HG03521 (cell line): ENCODE data around the gene SP6.

ENCODE experiments used
- ATAC-seq: cut with Tn5 transposase; IDR thresholded peaks from one replicate; pipeline ENCODE4 v1.9.1; 2021; ENCODE audit warnings: mild to moderate bottlenecking, moderate library complexity; ENCODE audit not compliant: unreplicated experiment

Gene SP6

DNA sequence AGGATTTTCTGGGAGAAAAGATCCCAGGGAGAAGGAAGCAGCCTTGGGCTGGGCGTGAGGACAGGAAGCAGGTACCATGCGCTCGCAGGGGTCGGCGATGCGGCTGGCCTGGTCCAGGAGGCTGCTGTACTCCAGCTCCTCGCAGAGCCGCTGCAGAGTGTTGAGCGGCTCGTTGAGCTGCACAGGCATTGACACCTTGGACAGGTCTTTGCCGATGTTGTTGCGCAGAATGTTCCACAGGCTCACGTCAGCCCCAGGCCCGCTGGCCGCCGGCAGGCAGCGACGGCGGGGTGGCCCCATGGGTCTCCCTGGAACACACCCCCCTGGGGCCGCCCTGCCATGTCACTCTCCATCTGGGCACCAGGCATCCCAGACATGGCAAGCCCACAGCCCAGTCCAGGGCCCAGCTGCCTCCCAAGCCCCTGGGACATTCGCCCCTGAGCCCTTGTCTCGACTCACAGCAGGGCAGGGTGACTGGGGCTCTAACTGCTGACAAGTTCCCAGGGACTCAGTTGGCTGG is 37.4 kb downstream of the SP6 start:
- no peak for ATAC-seq

DNA sequence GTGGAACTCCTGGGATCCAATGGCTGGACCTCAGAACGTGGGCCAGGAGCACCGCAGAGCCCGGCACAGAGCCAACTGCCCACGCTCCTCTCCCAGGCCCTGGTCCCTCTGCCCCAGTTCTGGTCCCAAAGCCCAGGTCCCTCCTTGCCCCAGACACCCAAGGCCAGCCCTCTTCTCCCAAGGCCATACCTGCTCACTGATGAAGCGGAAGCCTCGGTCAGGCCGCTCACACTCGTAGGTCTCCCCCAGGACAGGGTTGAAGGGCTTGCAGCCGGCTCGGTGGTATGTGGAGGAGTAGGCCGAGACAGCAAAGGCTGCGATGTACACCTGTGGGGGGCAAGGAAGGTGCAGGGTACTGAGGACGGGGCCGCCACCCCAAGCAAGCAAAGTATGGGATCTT is 37.9 kb downstream of the SP6 start:
- ATAC-seq, result no peak

DNA sequence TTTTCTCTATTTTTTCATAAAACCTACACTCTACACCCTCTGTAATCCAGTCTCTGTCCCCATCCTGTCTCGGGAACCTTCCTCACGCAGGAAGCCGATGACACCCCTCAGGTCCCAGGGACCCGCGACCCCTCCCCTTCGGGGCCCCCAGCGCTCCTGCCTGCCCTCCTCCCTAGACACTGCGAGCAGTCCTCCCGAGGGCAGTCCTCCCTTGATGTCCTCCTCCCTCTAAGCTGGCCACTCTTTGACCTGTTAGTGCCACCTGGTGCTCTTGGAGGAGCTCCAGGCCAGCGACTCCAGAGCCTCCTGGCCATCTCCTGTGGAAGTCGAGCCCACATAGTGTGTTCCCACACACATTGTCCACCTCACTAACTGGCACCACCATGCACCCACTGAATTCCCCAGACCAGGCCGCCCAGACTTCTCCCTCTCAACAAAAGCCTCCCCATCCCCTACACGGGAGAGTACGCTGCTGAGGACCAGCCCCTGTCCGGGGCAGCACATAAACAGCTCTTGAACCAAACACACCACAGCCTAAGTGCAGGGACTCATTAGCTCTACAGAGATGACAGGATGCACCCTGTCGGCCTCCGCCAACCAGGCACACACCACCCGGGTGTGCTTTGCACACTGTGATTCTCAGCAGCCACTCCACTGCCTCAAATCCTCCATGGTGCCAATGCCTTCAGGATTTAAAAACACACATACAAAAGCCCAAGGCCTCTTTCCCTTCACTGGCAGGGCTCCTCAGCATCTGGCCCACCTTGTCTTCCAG is 38.6 kb downstream of the SP6 start:
- no peak for ATAC-seq

DNA sequence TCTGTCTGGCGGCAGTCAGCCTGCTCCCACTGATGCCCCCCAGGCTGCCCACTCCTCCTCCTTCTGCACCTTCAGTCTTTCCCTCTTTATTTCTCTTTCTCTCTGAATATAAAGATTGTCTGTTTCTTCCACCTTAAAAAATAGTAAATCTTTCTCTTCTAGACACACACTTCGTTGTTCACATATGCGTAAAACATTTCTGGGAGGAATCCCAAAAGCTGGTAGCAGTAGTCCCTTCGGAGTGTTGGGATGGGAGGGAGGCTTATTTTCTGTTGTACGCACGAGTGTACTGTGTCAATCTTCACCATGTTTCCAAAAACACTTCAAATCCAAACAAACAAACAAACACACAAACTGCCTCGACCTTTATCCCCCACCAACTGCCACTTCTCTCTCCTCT is 39.3 kb downstream of the SP6 start:
- no peak for ATAC-seq

DNA sequence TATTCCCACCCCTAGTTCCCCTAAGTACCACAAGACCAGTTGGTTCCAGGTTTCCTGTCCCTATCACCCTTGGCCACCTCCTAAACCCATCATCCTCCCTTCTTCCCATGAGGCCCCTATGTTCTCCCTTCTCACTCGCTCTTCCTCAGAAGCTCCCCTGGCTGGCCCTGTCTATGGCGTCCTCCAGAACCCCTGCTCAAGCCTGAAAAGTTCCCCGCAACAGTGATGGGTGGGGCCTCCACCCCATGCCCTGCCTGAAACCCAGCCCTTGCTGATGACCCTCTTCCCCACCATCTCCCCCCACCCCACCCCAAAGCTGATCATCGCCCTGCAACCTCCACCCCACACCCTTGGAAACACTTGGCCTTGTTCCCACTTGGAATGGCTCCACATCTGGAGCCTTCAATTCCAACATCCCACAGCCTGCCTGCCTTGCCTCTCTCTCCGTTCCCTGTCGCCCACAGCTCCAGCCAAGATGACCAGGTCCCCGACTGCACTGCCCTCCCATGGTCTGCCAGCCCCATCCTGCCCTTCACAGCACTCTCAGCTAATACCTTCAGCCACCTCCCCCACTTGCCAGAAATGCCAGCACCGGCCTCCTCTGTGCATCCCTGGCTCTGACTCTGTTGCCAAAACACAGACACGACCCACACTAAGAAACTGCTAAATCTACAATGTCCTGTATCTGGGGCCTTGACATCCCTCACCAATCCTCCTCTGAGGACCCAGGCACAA is 39.9 kb downstream of the SP6 start:
- ATAC-seq, result no peak

DNA sequence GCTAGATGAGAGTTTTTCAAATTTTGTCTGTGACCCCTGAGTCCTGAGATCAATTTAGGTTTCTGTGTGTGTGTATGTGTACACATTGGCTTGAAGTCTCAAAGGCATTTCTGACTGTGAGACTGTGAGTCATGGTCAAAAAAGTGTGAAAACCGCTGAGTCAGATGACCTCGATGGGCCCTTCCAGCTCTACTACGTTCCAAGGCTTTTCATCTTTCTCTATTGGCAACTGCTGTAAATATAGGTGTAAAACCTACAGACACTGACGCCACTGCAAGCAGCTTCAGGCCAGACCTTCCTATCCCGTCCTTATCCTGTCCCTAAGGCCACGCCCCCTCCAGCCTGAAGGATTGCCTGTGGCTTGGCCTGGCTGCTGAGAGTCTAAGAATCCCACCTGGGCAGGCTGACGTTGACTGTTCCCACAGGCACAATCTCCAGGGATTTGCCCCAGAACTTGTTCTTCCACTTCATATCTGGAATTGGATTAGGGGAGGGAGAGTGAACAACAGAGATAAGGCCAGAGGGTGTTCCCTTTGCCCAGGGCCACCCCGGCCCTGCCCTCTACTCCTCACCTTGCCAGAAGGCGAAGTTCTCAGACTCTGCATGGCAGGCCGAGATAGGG is 40.7 kb downstream of the SP6 start:
- ATAC-seq, result no peak

DNA sequence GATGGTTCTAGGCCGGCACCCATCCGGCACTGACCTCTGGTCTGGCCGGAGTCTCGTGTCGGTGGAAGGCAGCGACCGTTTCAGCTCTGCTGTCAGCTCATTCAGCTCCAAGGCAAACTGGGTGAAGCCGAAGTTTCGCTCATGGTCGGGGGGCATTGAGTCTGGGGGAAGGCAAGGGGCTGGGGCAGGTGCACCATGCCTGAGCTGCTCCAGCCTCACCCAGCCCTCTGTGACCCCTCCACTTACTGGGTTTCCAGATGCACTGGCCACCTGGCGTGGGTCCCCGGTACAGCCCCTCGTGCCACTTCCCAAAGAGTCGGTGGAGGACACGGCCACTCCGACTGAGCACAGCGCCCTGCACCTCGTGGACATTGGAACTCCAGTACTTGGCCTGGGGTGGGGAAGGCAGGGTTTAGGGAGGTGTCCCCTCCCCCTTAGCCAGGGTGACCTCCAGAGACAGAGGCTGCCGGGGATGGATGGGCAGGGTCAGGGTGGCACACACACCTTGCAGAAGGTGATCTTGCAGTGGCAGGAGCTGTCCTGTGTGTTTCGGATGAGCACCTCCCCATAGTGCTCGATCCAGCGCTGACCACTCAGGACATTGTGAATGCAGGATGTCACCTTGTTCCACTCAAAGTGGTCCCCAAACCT is 42.0 kb downstream of the SP6 start:
- no peak for ATAC-seq

DNA sequence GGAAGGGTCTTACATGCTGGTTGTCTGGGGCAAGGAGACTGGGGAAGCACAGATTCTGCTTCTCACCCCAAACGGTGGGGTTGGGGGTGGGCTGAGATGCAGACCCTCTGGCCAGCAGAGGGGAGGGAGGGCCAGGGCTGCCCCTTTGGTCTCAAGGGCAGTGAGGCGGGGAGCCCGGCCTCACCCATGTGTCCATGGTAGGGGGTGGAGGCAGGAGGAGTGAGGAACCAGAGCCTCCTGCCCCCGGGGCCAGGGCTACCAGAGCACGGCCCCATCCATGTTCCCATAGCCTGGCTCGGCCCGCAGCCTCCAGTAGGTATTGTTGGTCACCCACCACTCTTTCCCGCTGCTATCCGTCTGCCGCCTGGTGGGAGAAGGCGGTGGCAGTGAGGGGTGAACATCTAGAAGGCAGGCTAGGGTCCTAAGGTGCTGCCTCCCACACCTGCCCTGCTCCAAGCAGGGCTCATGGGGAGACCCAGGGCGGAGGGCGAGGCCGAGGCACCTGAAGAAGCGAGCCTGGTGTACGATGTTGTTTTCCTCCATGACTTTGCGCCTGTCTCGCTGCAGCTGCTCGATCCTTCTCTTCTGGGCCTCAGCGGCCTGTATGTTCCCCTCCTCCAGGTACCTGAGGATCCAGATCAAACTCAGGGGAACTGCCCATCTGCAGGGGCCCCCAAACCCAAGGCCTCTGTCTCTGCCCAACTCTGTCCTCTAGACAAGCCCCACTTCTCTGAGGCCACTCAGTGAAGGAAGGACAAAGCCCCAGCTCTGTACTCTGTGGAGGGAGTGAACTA is 42.7 kb downstream of the SP6 start:
- no peak for ATAC-seq

DNA sequence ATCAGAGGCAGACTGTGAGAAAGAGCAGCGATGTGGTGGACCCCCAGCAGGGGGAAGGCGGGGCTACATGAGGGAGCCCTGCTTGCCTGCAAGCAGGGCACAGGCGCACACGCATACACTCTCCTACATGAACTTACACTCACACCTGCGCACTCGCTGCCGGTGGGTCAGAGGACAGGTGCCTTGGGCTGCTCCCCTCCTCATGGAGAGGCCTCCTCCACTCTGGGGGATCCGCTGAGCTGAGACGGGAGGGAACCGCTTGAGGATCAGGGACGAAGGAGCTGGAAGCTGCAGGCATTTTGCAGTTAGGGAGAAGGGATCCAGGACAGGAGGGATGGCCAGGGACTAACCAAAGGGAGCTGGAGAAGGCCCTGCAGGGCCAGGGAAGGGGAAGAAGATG is 43.5 kb downstream of the SP6 start:
- no peak for ATAC-seq

DNA sequence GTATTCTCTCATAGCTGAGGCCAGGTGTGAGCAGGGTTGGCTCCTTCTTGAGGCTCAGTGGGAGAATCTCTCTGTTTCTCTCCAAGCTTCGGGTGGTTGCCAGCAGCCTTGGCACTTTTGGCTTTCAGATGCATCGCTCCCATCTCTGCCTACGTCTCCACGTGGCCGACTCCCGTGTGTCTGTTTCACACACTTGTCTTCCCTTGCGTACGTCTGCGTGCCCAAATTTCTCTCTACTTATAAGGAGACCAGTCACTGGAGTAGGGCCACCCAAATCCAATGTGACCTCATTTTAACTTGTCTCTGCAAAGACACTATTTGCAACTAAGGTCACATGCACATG is 44.1 kb downstream of the SP6 start:
- no peak for ATAC-seq

DNA sequence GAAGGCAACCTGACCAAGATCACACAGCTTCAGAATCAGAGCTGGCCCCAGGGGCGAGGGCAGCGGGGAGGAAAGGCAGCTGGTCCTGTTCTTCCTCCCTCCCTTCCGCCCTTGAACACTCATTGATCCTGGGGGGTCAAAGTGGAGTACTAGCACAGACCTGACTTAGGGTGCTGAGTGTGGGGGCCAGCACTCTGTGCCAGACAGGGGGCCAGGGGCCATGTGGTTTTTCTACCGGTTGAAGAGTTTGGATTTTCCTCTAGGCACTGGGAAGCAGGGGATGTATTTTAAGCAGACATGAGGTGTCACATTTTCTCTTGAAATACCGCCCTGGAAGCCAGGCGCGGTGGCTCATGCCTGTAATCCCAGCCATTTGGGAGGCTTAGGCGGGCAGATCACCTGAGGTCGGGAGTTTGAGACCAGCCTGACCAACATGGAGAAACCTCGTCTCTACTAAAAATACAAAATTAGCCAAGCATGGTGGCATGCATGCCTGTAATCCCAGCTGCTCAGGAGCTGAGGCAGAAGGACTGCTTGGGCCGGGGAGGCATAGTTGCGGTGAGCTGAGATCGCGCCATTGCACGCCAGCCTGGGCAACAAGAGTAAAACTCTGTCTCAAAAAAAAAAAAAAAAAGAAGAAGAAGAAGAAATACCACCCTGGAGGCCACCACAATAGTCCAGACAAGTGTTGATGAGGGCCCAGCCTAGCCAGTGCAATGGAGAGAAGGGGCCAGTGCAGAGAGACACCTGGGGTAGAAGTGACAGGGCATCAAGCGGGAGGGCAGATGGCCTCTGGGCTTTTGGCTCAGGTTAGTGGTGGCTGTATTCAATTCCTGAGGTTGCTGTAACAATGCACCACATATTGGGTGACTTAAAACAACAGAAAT is 44.7 kb downstream of the SP6 start:
- no peak for ATAC-seq

DNA sequence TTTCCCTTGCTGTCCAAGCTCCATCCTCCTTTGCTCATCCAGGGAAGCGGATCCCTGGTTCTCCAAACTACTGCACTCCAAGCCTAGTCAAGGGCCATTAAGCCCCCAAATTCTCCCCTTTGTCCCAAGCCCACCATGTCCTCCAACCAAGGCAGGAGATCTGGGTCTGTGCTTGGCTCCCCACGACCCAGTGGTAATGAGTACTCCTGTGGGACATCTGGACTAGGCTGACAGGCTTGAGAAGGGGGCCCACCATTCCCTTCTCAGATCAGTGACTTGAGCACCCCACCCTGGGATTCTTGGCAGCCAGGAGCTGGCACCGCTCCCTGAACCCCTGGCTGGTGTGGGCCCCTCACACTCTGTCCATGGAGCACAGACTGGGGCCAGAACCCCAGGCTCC is 46.5 kb downstream of the SP6 start:
- no peak for ATAC-seq

DNA sequence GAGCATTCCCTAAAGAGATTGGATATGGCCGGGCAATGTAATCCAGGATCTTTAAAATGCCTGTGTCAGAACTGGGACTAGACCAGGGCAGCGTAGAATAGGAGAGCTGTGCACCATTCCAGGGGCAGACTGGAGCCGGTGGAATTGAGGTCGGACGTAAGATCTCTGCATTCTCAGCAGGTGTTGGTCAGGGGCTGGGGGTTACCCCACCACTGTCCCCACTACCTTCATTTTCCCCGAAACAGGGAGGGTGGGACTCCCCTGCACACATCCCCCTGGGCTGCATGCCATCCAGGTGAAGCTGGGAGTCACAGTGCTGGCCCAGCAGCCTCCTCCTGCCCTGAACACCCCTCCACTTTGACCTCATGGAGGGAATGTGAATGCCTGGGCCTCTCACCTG is 47.2 kb downstream of the SP6 start:
- no peak for ATAC-seq

DNA sequence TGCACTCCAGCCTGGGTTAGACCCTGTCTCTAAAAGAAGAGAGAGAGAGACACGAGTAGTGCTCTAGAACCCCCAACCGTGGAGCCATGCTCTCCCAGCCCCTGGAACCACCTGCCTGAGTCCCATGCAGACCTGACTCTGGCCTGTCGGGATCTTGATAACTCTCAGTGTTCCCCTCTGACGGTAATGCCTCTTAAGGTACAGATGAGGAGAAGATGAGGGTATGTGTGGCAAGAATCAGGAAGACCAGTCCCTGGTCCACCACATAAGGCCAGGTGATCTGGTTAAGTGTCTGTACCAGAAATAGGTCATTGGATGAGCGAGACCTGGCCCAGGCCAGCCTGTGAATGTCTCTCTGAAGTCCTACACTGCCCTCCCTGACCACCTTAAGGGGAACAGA is 47.8 kb downstream of the SP6 start:
- ATAC-seq, result no peak

DNA sequence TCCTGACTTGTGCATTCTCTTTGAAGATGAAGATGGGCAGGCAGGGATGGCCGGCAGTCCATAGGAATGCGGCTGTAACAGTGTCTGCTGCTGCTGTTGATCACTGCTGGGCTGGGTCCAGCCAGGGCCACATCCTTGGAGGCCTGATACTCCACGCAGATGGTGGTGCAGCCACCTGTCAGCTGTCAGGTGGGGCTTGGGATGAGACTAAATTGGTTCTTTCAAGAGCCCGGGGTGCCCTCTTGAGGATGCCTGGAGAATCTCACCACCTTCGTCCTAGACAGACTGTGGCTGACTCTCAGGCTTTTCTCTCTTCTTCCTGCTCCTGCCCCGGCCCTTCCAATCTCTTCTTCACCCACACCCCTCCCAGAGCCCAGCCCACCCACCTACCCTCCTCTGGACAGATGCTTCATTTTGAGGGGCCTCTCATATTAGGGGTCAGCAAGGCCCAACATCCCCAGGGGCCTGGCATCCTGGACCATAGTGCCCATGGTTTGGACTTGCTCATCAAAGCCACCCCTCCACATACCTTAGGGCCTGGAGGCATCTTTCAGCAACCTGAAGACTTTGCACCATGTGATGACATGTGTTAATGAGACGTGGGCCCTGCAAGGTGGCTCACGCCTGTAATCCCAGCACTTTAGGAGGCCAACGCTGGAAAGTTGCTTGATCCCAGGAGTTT is 48.5 kb downstream of the SP6 start:
- ATAC-seq, result no peak

DNA sequence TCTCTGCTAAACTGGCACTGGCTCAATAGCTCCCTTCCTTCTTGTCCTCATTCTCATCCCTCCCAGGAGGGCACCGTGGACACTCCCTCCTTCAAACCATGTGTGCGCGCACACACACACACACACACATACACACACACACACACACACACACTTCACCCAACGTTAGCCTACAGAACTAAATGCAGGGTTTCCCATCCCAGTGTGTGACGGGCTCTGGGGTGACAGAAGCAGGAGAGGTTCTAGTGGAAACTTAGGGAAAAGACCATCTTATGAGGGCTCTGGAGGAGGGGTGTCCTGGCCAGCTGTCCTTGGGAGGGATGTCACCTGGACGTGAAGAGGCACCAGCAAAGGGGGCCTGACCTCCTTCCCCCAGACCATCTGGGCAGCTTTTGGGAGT is 49.1 kb downstream of the SP6 start:
- no peak for ATAC-seq

DNA sequence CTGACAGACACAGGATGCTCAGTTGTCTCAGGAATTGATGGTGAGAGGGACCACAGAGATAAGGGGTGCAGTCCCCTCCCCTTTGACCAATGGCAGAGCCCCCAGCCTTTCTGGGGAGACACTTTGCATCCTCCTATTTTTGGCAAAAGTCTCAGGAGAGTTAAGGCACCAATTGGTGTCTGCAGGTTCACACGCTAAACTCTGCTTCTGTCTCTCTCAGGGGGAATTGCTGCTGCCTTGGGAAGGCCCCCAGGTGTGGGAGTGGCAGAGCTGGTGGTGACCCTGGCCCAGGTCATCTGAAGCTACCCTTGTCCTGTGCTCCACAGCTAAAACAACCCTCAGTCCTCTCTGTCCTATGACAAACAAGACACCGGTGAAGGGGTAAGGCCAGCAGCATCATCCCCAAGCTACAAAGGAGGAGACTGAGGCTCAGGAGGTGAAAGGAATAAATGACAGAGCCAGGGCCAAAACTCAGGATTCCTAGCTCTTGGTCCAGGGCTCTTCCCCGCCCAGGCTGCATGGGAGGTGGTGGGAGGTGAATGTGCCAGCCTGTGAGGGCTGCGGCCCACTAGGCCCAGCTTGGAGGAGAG is 49.7 kb downstream of the SP6 start:
- ATAC-seq, result no peak

DNA sequence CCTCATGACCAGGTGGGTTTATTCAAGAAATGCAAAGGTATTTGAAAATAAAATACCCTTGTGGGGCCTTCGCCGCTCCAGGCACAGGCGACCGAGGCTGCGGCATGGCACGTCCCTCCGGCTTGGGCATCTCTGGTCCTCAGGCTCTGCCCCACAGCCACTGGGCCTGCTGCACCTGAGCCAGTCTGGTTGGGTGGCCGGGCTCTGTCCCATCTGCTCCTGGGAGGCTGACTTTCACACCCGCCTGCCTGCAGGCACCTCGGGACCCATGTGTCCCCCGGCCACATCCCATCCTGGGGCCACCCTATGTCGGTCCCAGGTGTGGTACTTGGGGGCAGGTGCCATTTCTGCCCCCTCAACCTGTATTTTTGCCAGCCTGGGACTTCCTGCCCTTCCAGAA is 50.3 kb downstream of the SP6 start:
- ATAC-seq, result no peak

DNA sequence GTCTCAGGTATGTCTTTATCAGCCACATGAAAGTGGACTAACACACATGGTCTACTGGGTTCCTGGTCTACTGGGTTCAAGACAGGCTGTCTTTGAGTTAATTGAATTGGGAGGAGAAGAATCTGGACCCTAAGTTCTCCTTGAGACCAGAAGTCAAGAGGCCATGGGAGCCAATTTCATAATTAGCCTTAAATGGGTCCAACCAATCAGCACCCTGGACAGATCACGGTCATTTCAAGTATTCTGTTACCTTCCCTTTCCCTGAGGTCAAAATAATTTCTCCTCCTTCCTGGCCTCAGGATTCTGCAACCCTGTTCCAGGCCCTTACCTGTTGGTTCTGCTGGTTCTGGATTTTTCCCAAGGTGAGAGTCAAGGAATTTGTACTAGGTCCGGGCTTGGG is 53.2 kb downstream of the SP6 start:
- no peak for ATAC-seq
